GM12878 (cell line): Measurements from ENCODE around the gene GALNT6. TPM values are rescaled to one million over a fixed set of nuclear protein-coding genes. Genes with fewer than 3 reads are reported as not detected.

ENCODE experiments used
- ATAC-seq: fragments of 200-7000 bp; cut with Tn5 transposase; 3 replicates; pipeline ENCODE4 v1.9.1; 2020; ENCODE audit warnings: mild to moderate bottlenecking, moderate library complexity
- BruUV-seq: library from RNA; stranded (reverse); fragments of 400-500 nt; replicated peaks from 2 replicates; lab custom pipeline; 2021; lab: Mats Ljungman, UMichigan
- CTCF ChIA-PET: fragments of 300-600 bp; sonication (Branson Sonifier 250); formaldehyde crosslinking; extraction: SDS; loops from one replicate; lab custom pipeline; 2021; ENCODE audit warnings: inconsistent platforms; lab: Yijun Ruan, JAX
- POLR2A ChIA-PET: fragments of 350-600 bp; formaldehyde crosslinking; extraction: SDS; loops from one replicate; lab custom pipeline; 2021; ENCODE audit warnings: inconsistent platforms; lab: Charles Lee
- RAD21 ChIA-PET: fragments of 300-600 bp; sonication (Branson Sonifier 250); formaldehyde crosslinking; loops from one replicate; lab custom pipeline; 2023; ENCODE audit warnings: antibody characterized with exemption; ENCODE audit not compliant: unreplicated experiment; lab: Charles Lee
- SMC1A ChIA-PET: fragments of 300-600 bp; sonication (Branson Sonifier 250); formaldehyde crosslinking; loops from one replicate; lab custom pipeline; 2023; ENCODE audit not compliant: unreplicated experiment, uncharacterized antibody; lab: Charles Lee
- DNase-seq: peaks from one replicate; pipeline ENCODE4 v3.0.0-alpha.2; 2011; ENCODE audit warnings: low read depth, low spot score
- FAIRE-seq: peaks from 3 replicates; lab custom pipeline; 2011; peaks lifted over from hg19 to GRCh38; lab: Jason Lieb, UNC
- H2AFZ ChIP-seq: 2 replicates; pipeline ENCODE4 v1.6.0; 2011; ENCODE audit warnings: low read depth, low read length, control low read depth; ENCODE audit not compliant: control insufficient read depth
- H3K27ac ChIP-seq: 2 replicates; pipeline ENCODE4 v1.5.1; 2011; ENCODE audit warnings: control low read depth; ENCODE audit not compliant: control insufficient read depth, insufficient read depth
- H3K27me3 ChIP-seq, 2 experiments: replicated peaks in 1 of 2; 2 replicates each; pipeline versions ENCODE4 v1.6.0 to v1.6.1; 2011; ENCODE audit warnings: low read length in 1 of 2; ENCODE audit not compliant: control insufficient read depth in 2 of 2, insufficient read depth in 2 of 2
- H3K36me3 ChIP-seq, 2 experiments: 2 replicates each; pipeline ENCODE4 v1.5.1; 2011; ENCODE audit warnings: low read length in 1 of 2; ENCODE audit not compliant: control insufficient read depth in 2 of 2, insufficient read depth in 2 of 2
- H3K4me1 ChIP-seq: 2 replicates; pipeline ENCODE4 v1.6.1; 2011; ENCODE audit warnings: mild to moderate bottlenecking, low read length, moderate library complexity, mixed read lengths; ENCODE audit not compliant: control insufficient read depth, insufficient read depth
- H3K4me2 ChIP-seq: 2 replicates; pipeline ENCODE4 v1.6.0; 2011; ENCODE audit warnings: control low read depth; ENCODE audit not compliant: control insufficient read depth, insufficient read depth
- H3K4me3 ChIP-seq: fragments of 200-600 bp; sonication (generic); 2 replicates; pipeline ENCODE4 v1.5.1; 2016
- H3K79me2 ChIP-seq: 2 replicates; pipeline ENCODE4 v1.6.0; 2011; ENCODE audit warnings: low read length; ENCODE audit not compliant: control insufficient read depth, insufficient read depth
- H3K9ac ChIP-seq: 2 replicates; pipeline ENCODE4 v1.8.0; 2011; ENCODE audit warnings: low read length, control low read depth, mixed read lengths; ENCODE audit not compliant: control insufficient read depth, insufficient read depth
- H3K9me3 ChIP-seq: replicated peaks from 3 replicates; pipeline ENCODE4 v1.5.1; 2011; ENCODE audit warnings: mild to moderate bottlenecking, low read length; ENCODE audit not compliant: control insufficient read depth, insufficient read depth
- H4K20me1 ChIP-seq: 2 replicates; pipeline ENCODE4 v1.6.0; 2011; ENCODE audit not compliant: control insufficient read depth, insufficient read depth
- ATF7 ChIP-seq: fragments of 450-650 bp; IDR thresholded peaks from 2 replicates; pipeline ENCODE4 v1.6.1; 2016; ENCODE audit warnings: low read depth, mild to moderate bottlenecking
- E2F8 ChIP-seq: fragments of 450-650 bp; IDR thresholded peaks from 2 replicates; pipeline ENCODE4 v1.6.1; 2018; ENCODE audit warnings: mild to moderate bottlenecking, low read depth, moderate library complexity; ENCODE audit not compliant: partially characterized antibody
- HDAC6 ChIP-seq: fragments of 200-600 bp; sonication (generic); IDR thresholded peaks from one replicate; pipeline ENCODE4 v1.8.0; 2017; ENCODE audit warnings: antibody characterized with exemption; ENCODE audit not compliant: unreplicated experiment
- JUND ChIP-seq: IDR thresholded peaks from 2 replicates; pipeline ENCODE4 v1.6.1; 2012; ENCODE audit warnings: low read depth, mild to moderate bottlenecking, low read length, improper control_type of control experiment, moderate library complexity
- LARP7 ChIP-seq: fragments of 450-650 bp; IDR thresholded peaks from 2 replicates; pipeline ENCODE4 v1.6.1; 2017; ENCODE audit warnings: mild to moderate bottlenecking
- NR2C1 ChIP-seq: fragments of 450-650 bp; IDR thresholded peaks from 2 replicates; pipeline ENCODE4 v1.6.1; 2017; ENCODE audit warnings: antibody characterized with exemption, mild to moderate bottlenecking, moderate library complexity
- NRF1 ChIP-seq: conservative IDR thresholded peaks from 2 replicates; pipeline ENCODE4 v1.6.1; 2011; ENCODE audit warnings: mild to moderate bottlenecking, low read depth, low read length, improper control_type of control experiment
- RELB ChIP-seq: fragments of 450-650 bp; IDR thresholded peaks from 2 replicates; pipeline ENCODE4 v1.6.1; 2017; ENCODE audit warnings: low read depth, mild to moderate bottlenecking, moderate library complexity
- SP1 ChIP-seq: IDR thresholded peaks from one replicate; pipeline ENCODE4 v1.6.1; 2011; ENCODE audit warnings: low read depth, low read length
- SRF ChIP-seq, 2 experiments: IDR thresholded peaks; 2 replicates each; pipeline ENCODE4 v1.6.1; 2011; ENCODE audit warnings: low read depth in 2 of 2, low read length in 2 of 2, mild to moderate bottlenecking in 1 of 2, moderate library complexity in 1 of 2
- SUZ12 ChIP-seq: fragments of 200-600 bp; sonication (generic); IDR thresholded peaks from one replicate; pipeline ENCODE4 v1.6.1; 2018; ENCODE audit warnings: antibody characterized with exemption, mild to moderate bottlenecking; ENCODE audit not compliant: unreplicated experiment
- YY1 ChIP-seq: IDR thresholded peaks from 2 replicates; pipeline ENCODE4 v1.6.1; 2011; ENCODE audit warnings: low read depth, mild to moderate bottlenecking, low read length
- ZZZ3 ChIP-seq: IDR thresholded peaks from 2 replicates; pipeline ENCODE4 v1.6.1; 2011; ENCODE audit warnings: low read depth; ENCODE audit not compliant: control insufficient read depth, insufficient read length
- WGBS: methylation state at CpG from one replicate; pipeline ENCODE4 v1.1.6; 2016; ENCODE audit warnings: low lambda C conversion rate; ENCODE audit not compliant: insufficient replicate concordance, insufficient coverage; ENCODE audit errors: missing lambda C conversion rate; 5-methylcytosine and 5-hydroxymethylcytosine counted together
- in situ Hi-C: fragments of 300-500 bp; cut with MboI; formaldehyde crosslinking; loops from 9 replicates; pipeline ENCODE4 v1.14.3; 2018; ENCODE audit warnings: mixed read lengths
- intact Hi-C: fragments of 100-400 bp; cut with micrococcal nuclease; formaldehyde crosslinking; loops from one replicate; pipeline ENCODE4 v1.14.2; 2022; ENCODE audit not compliant: unreplicated experiment
- polyA plus RNA-seq, 11 experiments: library from polyadenylated mRNA; depleted of rRNA in 4 of 11; unstranded in 6 of 11; stranded (reverse) in 5 of 11; fragments of >200 nt; fragmentation: Nextera tagmentation in 4 of 11; fragmentation: Illumina TruSeq in 1 of 11; extraction: Ambion mirVana in 4 of 11; extraction: Trizol in 1 of 11; gene quantifications; 1 replicate in 1 of 11; 2 replicates in 10 of 11; pipeline versions ENCODE4 v1.2.1 to v1.2.3, GENCODE V29; 2011 to 2016; ENCODE audit warnings: inconsistent platforms in 2 of 11, missing spikeins in 2 of 11, low read depth in 1 of 11
- total RNA-seq, 4 experiments: library from RNA; depleted of rRNA in 3 of 4; stranded (reverse); fragments of >200 nt in 3 of 4; fragmentation: Illumina TruSeq in 1 of 4; extraction: Trizol in 1 of 4; gene quantifications; 2 replicates each; pipeline versions ENCODE4 v1.2.1 to v1.2.3, GENCODE V29; 2013 to 2021
- TF ChIP-seq, protein P1 (sequence below): fragments of 450-650 bp; IDR thresholded peaks from 2 replicates; pipeline ENCODE4 v1.6.1; 2016; ENCODE audit warnings: mild to moderate bottlenecking

GALNT6 gene
- total and polyA plus RNA-seq, 10 of the 15 experiments (the other 5 are each of a cell fraction or from before 2014, with no cell fraction given), result 6.6 to 40.4 (median 23.7) TPM

DNA sequence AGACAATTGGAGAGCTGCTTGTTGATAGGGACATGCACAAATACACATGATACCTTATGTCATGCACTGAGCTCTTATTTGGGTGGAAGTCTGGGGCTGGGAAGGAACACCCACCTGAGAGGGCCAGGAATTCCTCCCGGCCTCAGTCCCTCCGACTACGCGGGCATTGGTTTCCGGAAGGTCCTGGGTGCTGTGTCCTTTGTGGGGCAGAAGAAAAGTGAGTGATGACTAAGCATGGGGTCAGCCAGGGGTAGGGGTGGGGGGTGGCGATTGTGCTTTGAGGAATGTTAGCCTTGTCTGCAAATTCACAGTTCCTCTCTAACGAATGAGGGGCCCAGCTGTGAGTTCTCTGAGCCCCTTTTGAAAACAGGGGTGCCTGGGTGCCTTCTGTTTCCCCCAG is 45.5 kb downstream of the GALNT6 start (continued):
- TF ChIP-seq SRF (IDR thresholded peaks at IDR 0.05; ENCODE audit: low read depth in 2 of 2, low read length in 2 of 2) (no peak), ATF7 (no peak), NRF1 (no peak), SP1 (no peak), RELB (no peak), YY1 (no peak), E2F8 (no peak)

- POLR2A ChIA-PET, result interaction anchor here (0.7 to 1.2 kb wide), 2 partner anchors 79 to 236 kb away, joined by 3 read pairs; no protein-coding TSS in a partner anchor
- TF ChIP-seq SUZ12 (no peak), ZZZ3 (no peak), NR2C1 (no peak), HDAC6 (no peak), JUND (no peak), E2F8 (no peak), LARP7 (no peak)
- TF ChIP-seq, protein P1, sequence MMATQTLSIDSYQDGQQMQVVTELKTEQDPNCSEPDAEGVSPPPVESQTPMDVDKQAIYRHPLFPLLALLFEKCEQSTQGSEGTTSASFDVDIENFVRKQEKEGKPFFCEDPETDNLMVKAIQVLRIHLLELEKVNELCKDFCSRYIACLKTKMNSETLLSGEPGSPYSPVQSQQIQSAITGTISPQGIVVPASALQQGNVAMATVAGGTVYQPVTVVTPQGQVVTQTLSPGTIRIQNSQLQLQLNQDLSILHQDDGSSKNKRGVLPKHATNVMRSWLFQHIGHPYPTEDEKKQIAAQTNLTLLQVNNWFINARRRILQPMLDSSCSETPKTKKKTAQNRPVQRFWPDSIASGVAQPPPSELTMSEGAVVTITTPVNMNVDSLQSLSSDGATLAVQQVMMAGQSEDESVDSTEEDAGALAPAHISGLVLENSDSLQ, result no peak
Observed at GRCh38 chr12:51343201-51343600, 48.0 kb downstream of the GALNT6 start.

More at GRCh38 chr12:51343201-51343600, 48.0 kb downstream of the GALNT6 start:
- H3K27me3 ChIP-seq, result no peaks in the 10 kb centered on the region
- peaks cover 20% of the 10 kb centered on the region for H3K4me1 ChIP-seq
- peak; percentile 19; the same call in 2 of the 3 replicates for ATAC-seq
- WGBS, result 0% methylated on average over 2 of the region's 2 CpGs
- no peaks in the 10 kb centered on the region for H3K9me3 ChIP-seq
- ChIA-PET SMC1A (interaction anchor here (0.7 to 4.4 kb wide), 7 partner anchors 7 to 1206 kb away, joined by 3 to 58 read pairs (median 4); partner anchors contain the start of gene BIN2), RAD21 (interaction anchor here (1.7 to 3.0 kb wide), 2 partner anchors 24 to 518 kb away, joined by 4 to 22 read pairs; no protein-coding TSS in a partner anchor), CTCF (interaction anchor here (0.7 to 6.5 kb wide), 7 partner anchors 22 to 577 kb away, joined by 3 to 93 read pairs (median 54); partner anchors contain the start of genes LETMD1 and SMAGP)
- no peaks in the 10 kb centered on the region for H4K20me1 ChIP-seq
- intact Hi-C loops (no loop called here), in situ Hi-C loops (loop anchor here (5.0 kb wide), 2 partner anchors 76 to 296 kb away; partner anchors contain the start of gene LETMD1)
- no peaks in the 10 kb centered on the region for H3K79me2 ChIP-seq
- no TSS peak for BruUV-seq
- no peak for DNase-seq
- H3K27ac ChIP-seq, result no peak overlapping the region
- no peak overlapping the region for H2AFZ ChIP-seq
- FAIRE-seq, result no peak
- H3K9ac ChIP-seq, result no peak overlapping the region
- no peaks in the 10 kb centered on the region for H3K36me3 ChIP-seq
- no peak overlapping the region for H3K4me3 ChIP-seq
- peak overlapping the region; percentile 53 for H3K4me2 ChIP-seq
